ENCODE data around the gene LRBA.

The LRBA gene

DNA sequence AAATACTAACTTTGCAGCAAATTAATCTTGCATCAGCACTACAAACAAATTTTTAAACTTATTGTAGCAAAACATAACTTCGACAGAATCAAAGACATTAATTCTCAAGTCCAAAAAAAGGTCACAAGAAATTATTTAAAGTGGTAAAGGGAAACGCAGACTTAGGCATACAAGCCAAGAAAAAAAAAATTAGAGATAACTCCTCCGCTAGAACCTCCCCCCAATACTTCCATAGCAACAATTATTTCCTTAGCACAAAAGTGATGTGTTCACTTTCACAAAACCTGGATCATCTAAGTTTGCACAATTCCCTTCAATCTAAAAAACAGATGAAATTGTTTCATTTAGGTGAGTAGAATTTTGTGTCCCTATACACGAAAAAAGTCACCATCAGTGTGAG is 1.1 kb downstream of the LRBA start:
- H3K4me3 ChIP-seq (ENCODE audit: low read length): peak overlapping the region; percentile 97
- DNase-seq (ENCODE audit: low read depth): no peak
- TF ChIP-seq, protein P1, sequence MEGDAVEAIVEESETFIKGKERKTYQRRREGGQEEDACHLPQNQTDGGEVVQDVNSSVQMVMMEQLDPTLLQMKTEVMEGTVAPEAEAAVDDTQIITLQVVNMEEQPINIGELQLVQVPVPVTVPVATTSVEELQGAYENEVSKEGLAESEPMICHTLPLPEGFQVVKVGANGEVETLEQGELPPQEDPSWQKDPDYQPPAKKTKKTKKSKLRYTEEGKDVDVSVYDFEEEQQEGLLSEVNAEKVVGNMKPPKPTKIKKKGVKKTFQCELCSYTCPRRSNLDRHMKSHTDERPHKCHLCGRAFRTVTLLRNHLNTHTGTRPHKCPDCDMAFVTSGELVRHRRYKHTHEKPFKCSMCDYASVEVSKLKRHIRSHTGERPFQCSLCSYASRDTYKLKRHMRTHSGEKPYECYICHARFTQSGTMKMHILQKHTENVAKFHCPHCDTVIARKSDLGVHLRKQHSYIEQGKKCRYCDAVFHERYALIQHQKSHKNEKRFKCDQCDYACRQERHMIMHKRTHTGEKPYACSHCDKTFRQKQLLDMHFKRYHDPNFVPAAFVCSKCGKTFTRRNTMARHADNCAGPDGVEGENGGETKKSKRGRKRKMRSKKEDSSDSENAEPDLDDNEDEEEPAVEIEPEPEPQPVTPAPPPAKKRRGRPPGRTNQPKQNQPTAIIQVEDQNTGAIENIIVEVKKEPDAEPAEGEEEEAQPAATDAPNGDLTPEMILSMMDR (conservative IDR thresholded peaks at IDR 0.05; ENCODE audit: low read length): no peak

DNA sequence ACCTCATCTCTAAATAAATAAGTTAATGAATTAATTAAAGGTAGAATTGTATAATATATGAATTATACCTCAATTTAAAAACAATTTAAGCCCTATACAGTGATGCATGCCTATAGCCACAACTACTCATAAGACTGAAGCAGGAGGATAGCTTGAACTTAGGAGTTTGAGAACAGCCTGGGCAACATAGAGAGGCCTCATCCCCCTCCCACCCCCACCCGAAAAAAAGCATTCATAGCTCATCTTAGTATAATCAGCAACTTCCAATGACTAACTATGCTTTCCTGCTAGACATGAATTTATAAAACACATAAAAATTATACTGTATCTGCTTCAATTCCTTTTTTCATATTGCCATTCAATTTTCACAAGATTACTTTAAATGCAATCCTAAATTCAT is 1.6 kb downstream of the LRBA start:
- TF ChIP-seq, protein P1 (conservative IDR thresholded peaks at IDR 0.05; ENCODE audit: low read length): no peak
- H3K4me3 ChIP-seq (ENCODE audit: low read length): no peak overlapping the region
- no peak for DNase-seq (ENCODE audit: low read depth)

DNA sequence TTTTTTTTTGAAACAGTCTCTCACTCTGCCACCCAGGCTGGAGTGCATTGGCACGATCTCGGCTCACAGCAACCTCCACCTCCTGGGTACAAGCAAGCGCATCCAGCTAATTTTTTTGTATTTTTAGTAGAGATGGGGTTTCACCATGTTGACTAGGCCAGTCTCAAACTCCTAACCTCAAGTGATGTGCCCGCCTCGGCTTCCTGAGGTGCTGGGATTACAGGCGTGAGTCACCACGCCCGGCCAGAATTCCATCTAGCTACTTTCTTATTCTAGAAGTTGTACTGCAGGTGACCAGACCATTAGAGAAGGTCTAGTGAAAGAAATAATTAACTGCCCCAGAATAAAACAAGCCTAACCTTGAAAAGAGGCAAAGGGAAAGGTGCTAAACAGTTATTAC is 2.3 kb downstream of the LRBA start:
- no peak overlapping the region for H3K4me3 ChIP-seq (ENCODE audit: low read length)
- DNase-seq (ENCODE audit: low read depth): no peak
- TF ChIP-seq, protein P1 (conservative IDR thresholded peaks at IDR 0.05; ENCODE audit: low read length): no peak

DNA sequence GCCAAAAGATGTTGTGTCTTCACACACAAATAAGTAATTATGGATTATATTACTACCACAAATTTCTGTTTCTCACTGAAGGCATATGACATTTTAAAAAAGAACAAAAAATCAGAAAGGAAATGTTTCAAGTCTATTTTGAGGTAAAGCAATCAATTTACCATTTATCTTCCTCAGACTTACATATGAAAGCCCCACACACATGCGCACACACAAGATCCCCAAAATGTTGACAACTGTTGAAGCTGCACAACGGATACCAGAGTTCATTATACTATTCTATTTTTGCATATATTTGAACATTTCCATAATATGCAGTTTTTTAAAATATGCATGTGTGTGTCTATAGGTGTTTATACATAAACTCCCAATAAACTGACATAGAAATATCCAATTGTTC is 2.7 kb downstream of the LRBA start:
- DNase-seq (ENCODE audit: low read depth): no peak
- no peak overlapping the region for H3K4me3 ChIP-seq (ENCODE audit: low read length)
- TF ChIP-seq, protein P1 (conservative IDR thresholded peaks at IDR 0.05; ENCODE audit: low read length): no peak

DNA sequence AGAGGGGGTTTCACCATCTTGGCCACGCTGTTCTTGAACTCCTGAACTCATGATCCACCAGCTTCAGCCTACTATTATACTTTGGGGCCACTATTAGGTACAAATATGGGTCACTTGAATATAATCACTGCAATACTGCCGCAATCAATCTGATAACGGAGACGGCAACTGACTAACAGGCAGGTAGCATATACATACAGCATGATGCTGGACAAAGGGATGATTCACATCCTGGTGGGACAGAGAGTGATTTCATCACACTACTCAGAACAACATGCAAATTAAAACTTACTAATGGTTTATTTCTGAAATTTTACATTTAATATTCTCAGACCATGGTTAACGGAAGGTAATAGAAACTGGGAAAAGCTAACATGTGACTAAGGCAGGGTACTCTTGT is 10.9 kb downstream of the LRBA start:
- TF ChIP-seq, protein P1 (conservative IDR thresholded peaks at IDR 0.05; ENCODE audit: low read length): no peak
- H3K4me3 ChIP-seq (ENCODE audit: low read length): no peak overlapping the region
- DNase-seq (ENCODE audit: low read depth): peak; percentile 3

DNA sequence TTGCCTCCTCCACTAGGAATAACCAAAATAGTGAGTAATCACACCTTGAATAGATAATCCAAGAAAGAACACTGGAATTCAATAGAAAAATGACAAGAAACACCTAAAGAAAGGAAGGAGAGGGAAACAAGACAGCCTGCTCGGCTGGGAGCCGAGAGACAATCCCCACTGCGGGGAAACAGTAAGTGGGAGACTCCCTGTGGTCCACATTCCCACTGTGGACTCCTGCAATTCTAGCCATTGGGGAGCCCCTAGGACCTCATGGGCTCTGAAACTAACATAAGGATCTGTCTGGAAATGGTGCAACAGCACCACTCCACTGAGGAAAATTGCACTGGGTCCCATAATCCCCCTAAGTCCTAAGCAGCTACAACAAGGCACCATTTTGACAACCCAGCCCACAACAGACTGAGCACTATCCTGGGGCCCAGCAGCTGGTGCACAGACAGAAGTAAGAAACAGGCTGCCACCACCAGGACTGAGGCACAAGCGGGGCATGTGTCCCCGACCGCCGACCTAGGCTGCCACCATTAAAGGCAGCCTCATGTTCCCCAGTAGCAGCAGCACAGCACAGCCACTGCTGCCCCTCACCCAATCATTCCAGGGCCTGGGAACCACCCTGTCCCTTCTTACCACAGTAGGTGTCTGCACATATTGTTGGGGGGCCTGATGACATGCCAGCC is 14.2 kb downstream of the LRBA start:
- TF ChIP-seq, protein P1 (conservative IDR thresholded peaks at IDR 0.05; ENCODE audit: low read length): no peak
- no peak overlapping the region for H3K4me3 ChIP-seq (ENCODE audit: low read length)
- no peak for DNase-seq (ENCODE audit: low read depth)

DNA sequence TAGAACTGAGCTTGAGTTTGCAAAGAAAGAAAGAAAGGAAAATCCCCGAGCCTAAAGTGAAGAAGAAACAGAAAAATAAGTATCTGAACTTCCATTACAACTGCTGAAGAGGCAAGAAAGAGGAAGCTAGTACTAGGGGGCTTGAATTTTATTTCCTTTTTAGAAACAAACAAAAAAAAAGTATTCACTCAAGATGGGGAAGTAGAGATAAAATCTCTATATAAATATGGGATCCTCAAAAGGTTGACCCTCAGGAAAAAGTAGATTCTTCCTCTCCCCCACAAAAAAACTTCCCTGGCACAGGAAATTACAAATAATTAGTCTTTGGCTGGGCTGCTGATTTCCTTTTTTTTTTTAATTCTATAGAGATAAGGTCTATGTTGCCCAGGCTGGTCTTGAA is 16.0 kb downstream of the LRBA start:
- DNase-seq (ENCODE audit: low read depth): no peak
- H3K4me3 ChIP-seq (ENCODE audit: low read length): no peak overlapping the region
- TF ChIP-seq, protein P1 (conservative IDR thresholded peaks at IDR 0.05; ENCODE audit: low read length): no peak
